HG03571 (cell line): ENCODE measurements around the gene AHSG.

ENCODE experiments used
- ATAC-seq: cut with Tn5 transposase; IDR thresholded peaks from one replicate; pipeline ENCODE4 v1.9.1; 2021; ENCODE audit not compliant: unreplicated experiment

AHSG gene

GRCh38 chr3:186637686-186638085 is 24.8 kb downstream of the AHSG start:
- ATAC-seq: no peak

- ATAC-seq: no peak
Observed at GRCh38 chr3:186638259-186638658, 25.4 kb downstream of the AHSG start.

GRCh38 chr3:186639778-186640472 is 27.1 kb downstream of the AHSG start, which contains the start of gene FETUB:
FETUB (plus strand) TSS chr3:186640399; CDS start chr3:186640461, 62 bp downstream.
- no peak for ATAC-seq

GRCh38 chr3:186640473-186640818 is 27.6 kb downstream of the AHSG start:
- no peak for ATAC-seq

- ATAC-seq: no peak
Observed at GRCh38 chr3:186640929-186641328, 28.1 kb downstream of the AHSG start.

- no peak for ATAC-seq
Observed at GRCh38 chr3:186642014-186642413, 29.2 kb downstream of the AHSG start.

- no peak for ATAC-seq
Observed at GRCh38 chr3:186643493-186643892, 30.6 kb downstream of the AHSG start.

- no peak for ATAC-seq
Observed at GRCh38 chr3:186644683-186645082, 31.8 kb downstream of the AHSG start.

- no peak for ATAC-seq
Observed at GRCh38 chr3:186646106-186646505, 33.2 kb downstream of the AHSG start.

- ATAC-seq: no peak
Observed at GRCh38 chr3:186646841-186647240, 34.0 kb downstream of the AHSG start.

GRCh38 chr3:186648851-186649250 is 36.0 kb downstream of the AHSG start:
- ATAC-seq: no peak

- no peak for ATAC-seq
Observed at GRCh38 chr3:186651678-186652215, 38.9 kb downstream of the AHSG start.

- peak; percentile 93 for ATAC-seq
Observed at GRCh38 chr3:186653080-186653707, 40.3 kb downstream of the AHSG start.

GRCh38 chr3:186653984-186654383 is 41.1 kb downstream of the AHSG start:
- no peak for ATAC-seq

- no peak for ATAC-seq
Observed at GRCh38 chr3:186663361-186664118, 50.7 kb downstream of the AHSG start.

GRCh38 chr3:186664119-186664495 is 51.2 kb downstream of the AHSG start:
- no peak for ATAC-seq

- ATAC-seq: no peak
Observed at GRCh38 chr3:186664506-186664905, 51.6 kb downstream of the AHSG start.

- ATAC-seq: no peak
Observed at GRCh38 chr3:186665625-186666188, 52.8 kb downstream of the AHSG start, which contains the start of gene HRG. HRG (plus strand) TSS chr3:186666014; CDS start chr3:186666032, 18 bp downstream.

- no peak for ATAC-seq
Observed at GRCh38 chr3:186668426-186668825, 55.6 kb downstream of the AHSG start.

- no peak for ATAC-seq
Observed at GRCh38 chr3:186669378-186670084, 56.7 kb downstream of the AHSG start.

GRCh38 chr3:186670155-186670554 is 57.3 kb downstream of the AHSG start:
- no peak for ATAC-seq
